ENCODE data around the gene ABCC8.

Gene ABCC8

DNA sequence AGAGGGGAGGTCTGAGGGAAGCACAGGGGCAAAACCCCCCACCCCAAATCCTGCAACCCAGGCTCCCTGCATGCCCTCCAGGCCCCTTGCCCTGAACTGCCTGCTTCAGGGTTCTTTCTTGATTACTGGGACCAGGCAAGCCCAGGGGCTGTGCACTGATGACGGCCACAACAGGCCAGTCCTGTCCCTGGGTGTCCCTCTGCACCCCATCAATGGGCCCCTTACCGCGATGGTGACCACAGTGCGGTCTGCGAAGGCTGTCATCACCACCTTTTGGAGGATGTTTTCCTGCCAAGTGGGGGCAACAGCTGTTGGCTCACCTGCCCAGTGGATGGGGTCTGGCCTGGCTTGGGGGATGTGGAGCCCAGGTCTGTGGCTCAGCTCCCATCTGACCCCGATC is 83.2 kb downstream of the ABCC8 start:
- H3K4me3 ChIP-seq (ENCODE audit: control insufficient read depth in 1 of 7, extremely low read depth in 1 of 7, insufficient read depth in 4 of 7, low read depth in 2 of 7, low read length in 6 of 7), result no peak overlapping the region
- DNase-seq, result no peak
- peaks cover 0 to 7% (median 0%) of the 10 kb centered on the region in 5 experiments for H3K27me3 ChIP-seq (replicated peaks in 2 of 5; ENCODE audit: control insufficient read depth in 4 of 5, insufficient read depth in 5 of 5, low read length in 4 of 5)
- H3K9me3 ChIP-seq (ENCODE audit: control extremely low read depth in 1 of 5, control insufficient read depth in 4 of 5, insufficient read depth in 2 of 5, low read depth in 1 of 5, low read length in 4 of 5), result no peaks in the 10 kb centered on the region
- ChIA-PET CTCF (interaction anchor here (0.9 to 2.0 kb wide), 5 partner anchors 8 to 115 kb away, joined by 3 to 10 read pairs (median 4); no protein-coding TSS in a partner anchor), POLR2A (no interaction called here)
- 90% methylated on average over 5 of the region's 6 CpGs for WGBS (ENCODE audit: insufficient coverage)
- no peak overlapping the region for H3K27ac ChIP-seq (ENCODE audit: insufficient read depth in 1 of 2, low read depth in 1 of 2, low read length in 2 of 2, poor library complexity in 1 of 2, severe bottlenecking in 2 of 2)
- peaks cover 0 to 12% (median 7%) of the 10 kb centered on the region in 4 experiments for H3K4me1 ChIP-seq (ENCODE audit: control extremely low read depth in 1 of 4, control insufficient read depth in 4 of 4, insufficient read depth in 4 of 4, low read length in 3 of 4)
- H3K36me3 ChIP-seq (ENCODE audit: control insufficient read depth in 4 of 4, insufficient read depth in 4 of 4, low read length in 3 of 4), result no peaks in the 10 kb centered on the region

DNA sequence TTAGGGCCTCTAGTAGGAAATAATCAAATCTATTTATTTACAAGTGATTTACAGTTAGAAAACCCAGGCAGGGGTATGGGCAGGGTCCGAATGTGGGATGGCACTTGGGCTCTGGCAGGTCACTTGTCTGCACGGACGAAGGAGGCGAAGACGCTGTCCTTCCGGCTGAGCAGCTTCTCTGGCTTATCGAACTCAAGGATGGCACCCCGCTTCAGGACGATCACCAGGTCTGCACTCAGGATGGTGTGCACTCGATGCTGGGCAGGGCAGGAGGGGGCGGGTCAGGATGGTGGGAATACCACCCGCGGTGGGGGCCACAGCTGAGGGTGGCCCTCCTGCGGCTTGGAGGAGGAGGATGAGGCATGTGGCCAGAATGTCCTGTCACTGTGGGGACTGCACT is 83.8 kb downstream of the ABCC8 start:
- 99% methylated on average over 9 of the region's 14 CpGs for WGBS (ENCODE audit: insufficient coverage)

GRCh38 chr11:17391493-17392355 is 84.9 kb downstream of the ABCC8 start:
- ChIA-PET CTCF (interaction anchor here (0.7 to 2.0 kb wide), 9 partner anchors 8 to 182 kb away, joined by 3 to 10 read pairs (median 3); no protein-coding TSS in a partner anchor), POLR2A (no interaction called here)
- peaks cover 0 to 7% (median 0%) of the 10 kb centered on the region in 5 experiments for H3K27me3 ChIP-seq (replicated peaks in 2 of 5; ENCODE audit: control insufficient read depth in 4 of 5, insufficient read depth in 5 of 5, low read length in 4 of 5)
- no peaks in the 10 kb centered on the region for H3K36me3 ChIP-seq (ENCODE audit: control insufficient read depth in 4 of 4, insufficient read depth in 4 of 4, low read length in 3 of 4)
- no peak for DNase-seq
- 98% methylated on average over 3 of the region's 3 CpGs for WGBS (ENCODE audit: insufficient coverage)
- H3K4me3 ChIP-seq (ENCODE audit: control insufficient read depth in 1 of 7, extremely low read depth in 1 of 7, insufficient read depth in 4 of 7, low read depth in 2 of 7, low read length in 6 of 7), result no peak overlapping the region
- no peaks in the 10 kb centered on the region for H3K9me3 ChIP-seq (ENCODE audit: control extremely low read depth in 1 of 5, control insufficient read depth in 4 of 5, insufficient read depth in 2 of 5, low read depth in 1 of 5, low read length in 4 of 5)
- no peak overlapping the region for H3K27ac ChIP-seq (ENCODE audit: insufficient read depth in 1 of 2, low read depth in 1 of 2, low read length in 2 of 2, poor library complexity in 1 of 2, severe bottlenecking in 2 of 2)
- peaks cover 0 to 12% (median 7%) of the 10 kb centered on the region in 4 experiments for H3K4me1 ChIP-seq (ENCODE audit: control extremely low read depth in 1 of 4, control insufficient read depth in 4 of 4, insufficient read depth in 4 of 4, low read length in 3 of 4)

More for the DNA sequence above, 83.8 kb downstream of the ABCC8 start:
- H3K27me3 ChIP-seq (replicated peaks in 2 of 5; ENCODE audit: control insufficient read depth in 4 of 5, insufficient read depth in 5 of 5, low read length in 4 of 5), result peaks cover 0 to 7% (median 0%) of the 10 kb centered on the region in 5 experiments
- no peak for DNase-seq
- no peak overlapping the region for H3K27ac ChIP-seq (ENCODE audit: insufficient read depth in 1 of 2, low read depth in 1 of 2, low read length in 2 of 2, poor library complexity in 1 of 2, severe bottlenecking in 2 of 2)
- no peaks in the 10 kb centered on the region for H3K9me3 ChIP-seq (ENCODE audit: control extremely low read depth in 1 of 5, control insufficient read depth in 4 of 5, insufficient read depth in 2 of 5, low read depth in 1 of 5, low read length in 4 of 5)
- CTCF ChIA-PET, result interaction anchor here (0.9 to 2.0 kb wide), 2 partner anchors 9 to 101 kb away, joined by 3 to 10 read pairs; no protein-coding TSS in a partner anchor
- peaks cover 0 to 12% (median 7%) of the 10 kb centered on the region in 4 experiments for H3K4me1 ChIP-seq (ENCODE audit: control extremely low read depth in 1 of 4, control insufficient read depth in 4 of 4, insufficient read depth in 4 of 4, low read length in 3 of 4)
- no peak overlapping the region for H3K4me3 ChIP-seq (ENCODE audit: control insufficient read depth in 1 of 7, extremely low read depth in 1 of 7, insufficient read depth in 4 of 7, low read depth in 2 of 7, low read length in 6 of 7)
- H3K36me3 ChIP-seq (ENCODE audit: control insufficient read depth in 4 of 4, insufficient read depth in 4 of 4, low read length in 3 of 4), result no peaks in the 10 kb centered on the region
- POLR2A ChIA-PET, result no interaction called here

DNA sequence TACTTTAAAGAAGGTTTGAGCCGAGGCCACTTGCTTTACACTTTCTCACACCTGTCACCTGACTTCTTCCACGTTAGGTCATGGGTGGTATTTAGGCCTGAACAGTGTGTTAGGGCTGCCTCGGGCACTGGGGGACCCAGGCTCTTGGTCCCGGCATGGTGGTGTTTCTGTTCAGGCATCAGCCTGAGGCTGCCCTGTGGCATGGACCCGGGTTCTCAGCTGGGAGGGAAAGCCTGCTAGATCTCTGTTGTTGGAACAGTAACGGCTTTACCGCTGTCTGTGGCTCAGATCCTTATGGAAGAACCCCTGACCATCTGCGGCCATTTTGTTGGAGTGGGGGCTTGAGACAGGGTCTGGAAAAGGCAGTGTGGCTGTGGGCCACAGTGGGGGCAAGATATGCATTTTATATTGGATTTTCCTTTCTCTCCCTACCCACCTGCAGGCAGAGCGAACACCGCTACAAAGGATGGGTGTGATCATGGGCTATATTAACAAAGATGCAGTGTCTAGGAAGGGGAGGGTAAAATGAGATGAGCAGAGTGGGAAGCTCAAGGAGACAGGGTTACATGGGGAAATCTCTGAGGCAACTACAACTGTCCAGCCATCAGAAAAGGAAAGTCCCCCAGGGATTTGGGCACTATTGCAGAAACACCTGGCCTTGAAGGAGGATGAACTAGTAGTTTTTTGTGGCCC is 86.5 kb downstream of the ABCC8 start:
- H3K4me3 ChIP-seq (ENCODE audit: control insufficient read depth in 1 of 7, extremely low read depth in 1 of 7, insufficient read depth in 4 of 7, low read depth in 2 of 7, low read length in 6 of 7), result peak overlapping the region in 3 of 7 experiments; percentile 60 to 76 (median 62)
- POLR2A ChIA-PET, result no interaction called here
- H3K36me3 ChIP-seq (ENCODE audit: control insufficient read depth in 4 of 4, insufficient read depth in 4 of 4, low read length in 3 of 4), result no peaks in the 10 kb centered on the region
- CTCF ChIA-PET, result interaction anchor here (0.7 to 1.8 kb wide), 6 partner anchors 10 to 138 kb away, joined by 3 to 6 read pairs (median 4); no protein-coding TSS in a partner anchor
- H3K27me3 ChIP-seq (replicated peaks in 2 of 5; ENCODE audit: control insufficient read depth in 4 of 5, insufficient read depth in 5 of 5, low read length in 4 of 5), result peaks cover 0 to 7% (median 0%) of the 10 kb centered on the region in 5 experiments
- DNase-seq, result no peak
- WGBS (ENCODE audit: insufficient coverage), result 90% methylated on average over 5 of the region's 10 CpGs
- no peak overlapping the region for H3K27ac ChIP-seq (ENCODE audit: insufficient read depth in 1 of 2, low read depth in 1 of 2, low read length in 2 of 2, poor library complexity in 1 of 2, severe bottlenecking in 2 of 2)
- H3K9me3 ChIP-seq (ENCODE audit: control extremely low read depth in 1 of 5, control insufficient read depth in 4 of 5, insufficient read depth in 2 of 5, low read depth in 1 of 5, low read length in 4 of 5), result no peaks in the 10 kb centered on the region
- peaks cover 0 to 12% (median 7%) of the 10 kb centered on the region in 4 experiments for H3K4me1 ChIP-seq (ENCODE audit: control extremely low read depth in 1 of 4, control insufficient read depth in 4 of 4, insufficient read depth in 4 of 4, low read length in 3 of 4)

DNA sequence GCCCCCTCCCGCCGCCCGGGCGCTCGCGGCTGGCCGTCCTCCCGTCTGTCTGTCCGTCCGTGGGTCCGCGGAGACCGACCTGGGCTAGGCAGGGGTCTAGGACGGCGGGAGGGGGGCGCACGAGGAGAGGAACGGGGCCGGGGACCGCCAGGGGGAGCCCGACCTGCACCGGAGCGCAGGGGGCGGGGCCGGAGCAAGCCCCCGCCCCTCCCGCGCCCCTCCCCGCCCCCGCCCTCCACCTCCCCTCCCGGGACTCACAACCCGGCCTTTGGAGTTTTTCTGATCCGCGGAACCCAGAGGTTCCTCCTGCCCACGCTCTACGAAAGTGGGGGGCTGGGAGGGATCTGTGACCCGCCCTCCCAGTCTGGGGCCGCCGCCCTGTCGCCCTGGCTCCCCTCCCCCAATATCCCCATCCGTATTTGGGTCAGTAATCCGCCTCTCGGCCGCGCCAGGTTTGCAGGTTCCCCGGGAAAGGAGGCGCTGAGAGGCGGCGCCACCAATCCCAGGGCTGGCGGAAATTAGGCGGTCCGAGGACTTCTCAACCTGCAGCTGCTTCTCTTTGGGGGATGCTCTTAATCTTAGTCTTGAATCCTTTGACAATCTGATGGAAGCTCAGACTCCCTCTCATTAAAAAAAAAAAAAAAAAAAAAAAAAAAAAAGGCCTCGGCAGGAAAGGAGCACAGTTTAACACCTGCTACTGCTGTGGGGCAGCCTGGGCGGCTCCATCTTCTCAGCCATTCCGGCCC is 87.3 kb downstream of the ABCC8 start:
- Histone ChIP-seq H3K4me1 (ENCODE audit: control extremely low read depth in 1 of 4, control insufficient read depth in 4 of 4, insufficient read depth in 4 of 4, low read length in 3 of 4) (peaks cover 0 to 12% (median 7%) of the 10 kb centered on the region in 4 experiments), H3K36me3 (ENCODE audit: control insufficient read depth in 4 of 4, insufficient read depth in 4 of 4, low read length in 3 of 4) (no peaks in the 10 kb centered on the region), H3K27me3 (replicated peaks in 2 of 5; ENCODE audit: control insufficient read depth in 4 of 5, insufficient read depth in 5 of 5, low read length in 4 of 5) (peaks cover 0 to 7% (median 0%) of the 10 kb centered on the region in 5 experiments), H3K9me3 (ENCODE audit: control extremely low read depth in 1 of 5, control insufficient read depth in 4 of 5, insufficient read depth in 2 of 5, low read depth in 1 of 5, low read length in 4 of 5) (no peaks in the 10 kb centered on the region), H3K4me3 (ENCODE audit: control insufficient read depth in 1 of 7, extremely low read depth in 1 of 7, insufficient read depth in 4 of 7, low read depth in 2 of 7, low read length in 6 of 7) (peak overlapping the region in 6 of 7 experiments; percentile 22 to 76 (median 60)), H3K27ac (ENCODE audit: insufficient read depth in 1 of 2, low read depth in 1 of 2, low read length in 2 of 2, poor library complexity in 1 of 2, severe bottlenecking in 2 of 2) (no peak overlapping the region)
- ChIA-PET CTCF (interaction anchor here (0.6 to 1.9 kb wide), 12 partner anchors 9 to 139 kb away, joined by 3 to 11 read pairs (median 4); no protein-coding TSS in a partner anchor), POLR2A (interaction anchor here (0.6 kb wide), 1 partner anchor 1048 kb away, joined by 3 read pairs; no protein-coding TSS in a partner anchor)
- peak; percentile 69 to 82 (median 80) for DNase-seq
- WGBS (ENCODE audit: insufficient coverage), result 0% methylated on average over 22 of the region's 55 CpGs

DNA sequence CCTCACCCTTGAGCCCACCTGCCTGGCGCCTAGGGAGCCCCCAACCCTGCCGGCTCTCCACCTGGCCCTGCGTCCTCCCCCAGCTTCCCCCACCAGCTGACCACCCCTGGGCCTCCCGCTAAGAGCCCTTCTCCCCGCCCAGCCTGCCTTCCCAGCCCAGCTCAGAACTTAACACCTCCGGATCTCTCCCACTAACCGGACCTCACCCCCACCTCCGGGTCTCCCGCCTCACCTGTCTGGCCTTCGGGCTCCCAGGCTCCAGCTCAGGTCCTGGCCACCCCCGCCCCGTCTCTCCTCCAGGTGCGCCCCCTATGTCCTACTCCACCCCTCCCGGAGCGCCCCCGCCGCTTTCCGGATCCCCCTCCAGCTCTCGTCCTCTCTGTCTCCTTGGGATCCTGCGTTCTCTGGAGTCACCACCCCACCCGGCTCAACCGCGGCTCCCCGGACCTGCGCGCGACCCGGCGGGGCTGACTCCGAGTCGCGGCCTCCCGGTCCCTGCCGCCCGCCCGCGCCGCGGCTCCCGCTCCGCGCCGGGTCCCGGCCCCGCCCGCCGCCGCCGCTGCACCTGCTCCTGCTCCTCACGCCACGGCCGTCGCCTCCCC is 87.9 kb downstream of the ABCC8 start, which contains the start of gene KCNJ11:
TSS of gene KCNJ11 (minus strand) at position 51 of the 602 bp plus-strand sequence. CDS start 568 bp downstream, outside the sequence.
- DNase-seq, result no peak
- H3K27ac ChIP-seq (ENCODE audit: insufficient read depth in 1 of 2, low read depth in 1 of 2, low read length in 2 of 2, poor library complexity in 1 of 2, severe bottlenecking in 2 of 2), result no peak within 1 kb of the TSS
- POLR2A ChIA-PET, result no interaction called here

More for the DNA sequence above, 87.9 kb downstream of the ABCC8 start, which contains the start of gene KCNJ11:
- WGBS (ENCODE audit: insufficient coverage), result 1% methylated on average over 42 of the region's 53 CpGs
- CTCF ChIA-PET, result interaction anchor here (0.6 to 1.9 kb wide), 13 partner anchors 8 to 139 kb away, joined by 3 to 11 read pairs (median 3); no protein-coding TSS in a partner anchor
- H3K4me3 ChIP-seq (ENCODE audit: control insufficient read depth in 1 of 7, extremely low read depth in 1 of 7, insufficient read depth in 4 of 7, low read depth in 2 of 7, low read length in 6 of 7), result peak within 1 kb of the TSS; percentile 22 to 76 (median 60)
- H3K36me3 ChIP-seq (ENCODE audit: control insufficient read depth in 4 of 4, insufficient read depth in 4 of 4, low read length in 3 of 4), result no peaks in the 10 kb centered on the region
- H3K9me3 ChIP-seq (ENCODE audit: control extremely low read depth in 1 of 5, control insufficient read depth in 4 of 5, insufficient read depth in 2 of 5, low read depth in 1 of 5, low read length in 4 of 5), result no peaks in the 10 kb centered on the region
- peaks cover 0 to 12% (median 7%) of the 10 kb centered on the region in 4 experiments for H3K4me1 ChIP-seq (ENCODE audit: control extremely low read depth in 1 of 4, control insufficient read depth in 4 of 4, insufficient read depth in 4 of 4, low read length in 3 of 4)
- H3K27me3 ChIP-seq (replicated peaks in 2 of 5; ENCODE audit: control insufficient read depth in 4 of 5, insufficient read depth in 5 of 5, low read length in 4 of 5), result peaks cover 0 to 7% (median 0%) of the 10 kb centered on the region in 5 experiments
